T-helper 2 cell (primary cell): ENCODE measurements around the gene IPO5.
"Not testable (repeated sequence)": the region's sequence is repeated elsewhere in the genome, so short reads cannot be mapped to it uniquely, and the experiment has no call there.

Source experiments
- DNase-seq, 5 experiments: peaks; one replicate each; pipeline versions ENCODE4 v3.0.0 to v3.0.0-alpha.2; 2012 to 2022

Gene IPO5

DNA sequence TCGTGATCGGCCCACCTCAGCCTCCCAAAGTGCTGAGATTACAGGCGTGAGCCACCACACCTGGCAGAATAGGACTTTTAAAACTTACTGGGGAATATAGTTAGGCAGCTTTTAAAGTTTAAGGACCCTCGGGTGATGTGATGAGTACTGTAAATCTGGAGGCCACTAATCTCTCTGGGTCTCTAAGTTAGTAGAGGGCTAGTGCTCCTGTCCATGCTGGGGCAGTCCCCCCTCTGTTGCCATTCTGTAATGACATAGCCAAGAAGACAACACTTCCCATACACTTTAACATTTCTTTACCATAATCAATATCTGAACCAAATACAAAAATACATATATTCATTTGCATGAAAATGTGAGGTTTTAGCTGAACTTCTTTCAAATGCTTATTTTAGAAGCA lies 65.7 kb downstream of the IPO5 start:
- DNase-seq = no peak

DNA sequence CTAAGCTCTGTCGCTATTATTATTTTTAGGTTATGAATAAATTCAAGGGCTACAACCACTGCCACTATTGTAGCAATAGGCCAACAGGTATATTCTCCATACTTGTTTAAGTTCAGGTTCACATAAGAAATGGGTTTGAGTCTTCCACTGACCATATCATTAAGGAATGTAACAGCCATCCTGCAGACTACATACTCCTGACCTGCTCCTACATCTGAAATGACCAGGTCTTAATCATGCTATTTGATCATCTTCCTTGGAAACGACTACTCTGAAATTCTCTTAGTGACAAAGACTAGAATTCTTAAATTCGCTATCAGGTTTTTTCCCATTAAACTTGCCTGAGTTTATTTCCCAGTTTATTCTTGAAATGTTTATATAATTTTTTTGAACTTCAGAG lies 66.8 kb downstream of the IPO5 start:
- no peak for DNase-seq

DNA sequence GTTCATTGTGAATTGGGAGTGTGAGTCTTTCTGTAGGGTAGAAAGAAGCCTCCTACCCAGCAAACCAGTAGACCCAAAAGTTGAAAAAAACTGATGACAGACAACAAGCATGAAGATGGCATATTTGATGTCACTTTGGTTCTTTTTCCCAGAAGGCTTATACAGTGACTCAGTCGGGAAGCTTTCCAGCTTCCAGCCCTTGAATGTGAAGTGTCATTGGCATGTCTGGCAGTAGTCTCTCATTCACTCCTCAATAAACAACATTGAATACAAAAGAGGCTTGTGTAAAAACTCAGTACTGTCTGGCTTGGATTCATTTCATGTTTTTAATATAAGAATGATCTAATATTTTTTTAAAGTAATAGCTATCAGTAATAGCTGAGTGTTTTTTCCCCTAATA lies 68.7 kb downstream of the IPO5 start:
- no peak for DNase-seq

DNA sequence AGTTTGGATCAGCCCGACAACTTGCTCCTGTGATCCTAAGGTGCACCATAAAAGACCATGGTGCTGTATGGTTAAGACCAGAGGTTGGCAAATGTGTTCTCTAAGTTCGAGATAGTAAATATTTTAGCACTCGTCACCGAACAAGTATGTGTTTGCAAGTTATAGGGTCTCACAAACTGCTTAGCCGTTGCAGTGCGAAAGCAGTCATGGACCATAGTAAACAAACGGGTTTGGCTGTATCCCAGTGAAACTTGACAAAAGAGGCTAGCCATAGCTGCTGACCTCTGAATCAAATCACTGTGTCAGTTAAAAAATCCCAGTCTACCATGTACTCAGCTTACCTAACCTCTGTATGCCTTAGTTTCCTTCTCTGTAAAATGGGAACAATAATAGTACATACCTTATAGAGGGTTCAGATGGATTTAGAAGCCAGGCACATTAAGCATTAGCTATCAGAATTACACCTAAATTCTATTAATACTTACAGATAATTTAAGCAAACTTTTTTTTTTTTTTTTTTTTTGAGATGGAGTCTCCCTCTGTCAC lies 72.1 kb downstream of the IPO5 start:
- no peak for DNase-seq

DNA sequence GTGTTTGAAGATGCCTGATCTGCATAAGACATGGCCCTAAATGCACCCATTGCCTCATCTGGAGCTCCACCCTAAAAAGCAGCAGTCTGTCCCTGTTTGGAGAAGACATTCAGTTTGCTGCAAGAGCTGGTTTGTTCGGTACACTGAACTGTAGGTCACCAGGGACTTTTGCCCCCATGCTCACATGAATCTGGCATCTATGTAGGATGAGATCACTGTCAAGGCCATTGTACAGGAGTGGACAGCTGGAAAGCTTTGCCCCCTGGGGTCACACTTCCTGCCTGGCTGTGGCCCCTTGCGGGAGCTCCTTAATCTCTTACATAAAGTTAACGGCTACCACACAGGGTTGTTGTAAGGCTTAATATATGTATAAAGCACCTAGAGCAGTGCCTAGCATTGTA lies 73.0 kb downstream of the IPO5 start:
- no peak for DNase-seq

DNA sequence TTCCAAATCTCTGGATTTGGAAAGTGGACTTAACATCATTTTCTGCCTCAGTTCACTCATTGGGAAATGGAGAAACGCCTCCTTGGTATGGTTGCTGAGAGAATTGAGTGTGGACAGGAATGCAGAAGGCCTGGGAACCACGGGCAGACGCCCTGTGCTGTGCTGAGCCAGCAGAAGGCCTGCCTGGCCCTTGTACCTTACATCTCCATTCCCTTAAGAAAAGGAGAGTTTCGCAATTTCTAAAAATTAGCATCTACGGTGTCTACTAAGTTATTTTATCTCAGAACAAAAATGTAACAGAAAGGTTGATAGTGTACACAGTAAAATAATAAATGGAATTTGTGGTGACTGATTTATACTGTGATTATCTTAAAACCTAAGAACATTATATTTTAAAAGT lies 78.7 kb downstream of the IPO5 start:
- DNase-seq = no peak

DNA sequence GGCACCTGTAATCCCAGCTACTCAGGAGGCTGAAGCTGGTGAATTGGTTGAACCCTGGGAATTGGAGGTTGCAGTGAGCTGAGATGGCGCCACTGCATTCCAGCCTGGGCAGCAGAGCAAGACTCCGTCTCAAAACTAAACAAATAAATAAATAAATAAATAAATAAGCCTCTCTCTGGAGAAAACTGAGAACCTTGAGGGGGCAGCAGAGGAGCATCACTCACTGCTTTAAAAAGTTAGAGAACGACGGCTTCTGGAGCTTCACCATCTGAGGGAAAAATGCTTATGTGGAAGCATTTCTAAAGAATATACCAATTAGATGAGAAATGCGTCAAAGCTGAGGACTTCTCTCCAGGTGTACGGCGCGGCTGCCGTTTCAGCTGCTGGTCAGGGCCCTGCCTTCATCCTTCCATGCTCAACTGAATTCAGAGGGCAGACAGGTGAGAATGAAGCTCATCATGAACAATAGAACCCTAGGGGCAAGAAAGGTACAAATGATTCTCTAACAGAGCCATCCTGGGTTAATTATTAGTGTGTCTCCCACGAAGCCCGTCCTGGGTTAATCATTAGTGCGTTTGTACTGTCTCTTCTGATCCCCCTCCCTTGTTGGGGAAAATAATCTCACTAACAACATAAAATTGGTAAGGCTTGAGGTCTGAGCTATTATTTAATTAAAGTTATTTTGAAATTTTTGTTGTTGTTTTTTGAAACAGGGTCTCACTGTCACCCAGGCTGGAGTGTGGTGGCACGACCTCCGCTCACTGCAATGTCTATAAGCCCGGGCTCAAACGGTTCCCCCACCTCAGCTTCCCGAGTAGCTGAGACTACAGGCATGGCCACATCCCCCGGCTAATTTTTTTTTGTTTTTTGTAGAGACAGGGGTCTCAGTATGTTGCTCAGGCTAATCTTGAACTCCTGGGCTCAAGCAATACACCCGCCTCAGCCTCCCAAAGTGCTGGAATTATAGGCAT lies 80.1 kb downstream of the IPO5 start:
- DNase-seq = no peak

DNA sequence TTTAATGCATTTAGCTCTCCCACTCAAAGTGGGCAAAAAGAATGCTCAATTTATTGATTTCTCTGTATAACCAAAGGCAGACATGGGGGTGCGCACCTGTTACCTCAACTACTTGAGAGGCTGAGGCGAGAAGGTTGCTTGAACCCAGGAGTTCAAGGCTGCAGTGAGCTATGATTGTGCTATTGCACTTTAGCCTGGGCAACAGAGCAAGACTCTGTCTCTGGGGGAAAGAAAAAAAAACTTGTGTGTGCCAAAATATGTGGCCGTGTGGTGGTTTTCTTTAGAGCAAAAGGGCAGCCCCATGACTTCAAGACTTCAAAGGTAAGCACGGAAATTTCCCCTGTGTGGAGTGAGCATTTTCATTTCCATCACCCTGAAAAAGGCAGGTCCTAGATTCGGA lies 81.9 kb downstream of the IPO5 start:
- no peak for DNase-seq

DNA sequence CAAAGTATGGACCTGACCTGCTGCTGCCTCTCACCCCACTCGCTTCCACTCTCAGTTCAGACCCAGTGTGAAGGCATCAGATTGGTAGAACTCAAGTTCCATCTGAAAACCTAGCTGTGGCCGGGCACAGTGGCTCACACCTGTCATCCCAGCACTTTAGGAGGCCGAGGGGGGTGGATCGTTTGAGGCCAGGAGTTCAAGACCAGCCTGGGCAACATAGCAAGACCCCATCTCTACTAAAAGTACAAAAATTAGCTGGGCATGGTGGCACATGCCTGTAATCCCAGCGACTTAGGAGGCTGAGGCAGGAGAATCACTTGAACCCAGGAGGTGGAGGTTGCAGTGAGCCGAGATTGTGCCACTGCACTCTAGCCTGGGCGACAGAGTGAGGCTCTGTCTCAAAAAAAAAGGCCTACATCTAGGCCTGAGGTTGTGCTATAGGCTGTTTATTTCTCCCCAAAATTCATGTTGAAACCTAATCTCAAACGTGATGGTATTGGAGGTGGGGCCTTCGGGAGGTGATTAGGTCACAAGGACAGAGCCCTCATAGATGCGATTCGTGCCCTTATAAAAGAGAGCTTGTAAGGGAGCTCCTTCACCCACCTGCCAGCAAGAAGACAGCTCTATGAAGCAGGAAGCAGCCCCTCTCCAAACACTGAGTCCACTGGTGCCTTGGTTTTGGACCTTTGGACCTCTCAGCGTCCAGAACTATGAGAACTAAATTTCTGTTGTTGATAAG lies 83.3 kb downstream of the IPO5 start:
- not testable (repeated sequence) for DNase-seq

DNA sequence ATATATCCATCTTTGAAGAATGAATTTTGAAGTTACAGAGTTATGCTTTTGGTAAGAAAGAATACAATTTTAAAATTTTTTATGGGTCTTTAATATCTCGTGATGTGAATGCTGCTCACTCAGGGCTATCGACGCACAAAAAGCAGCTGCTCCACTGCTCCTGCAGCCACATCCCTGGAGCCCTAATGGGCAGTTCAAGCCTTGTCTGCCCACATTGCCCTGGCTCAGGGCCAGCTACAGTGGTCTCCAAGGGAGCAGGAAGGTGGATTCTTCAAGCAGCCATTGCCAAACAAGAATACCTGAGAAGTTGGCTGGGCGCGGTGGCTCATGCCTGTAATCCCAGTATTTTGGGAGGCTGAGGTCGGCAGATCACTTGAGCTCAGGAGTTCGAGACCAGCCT lies 85.8 kb downstream of the IPO5 start:
- no peak for DNase-seq

DNA sequence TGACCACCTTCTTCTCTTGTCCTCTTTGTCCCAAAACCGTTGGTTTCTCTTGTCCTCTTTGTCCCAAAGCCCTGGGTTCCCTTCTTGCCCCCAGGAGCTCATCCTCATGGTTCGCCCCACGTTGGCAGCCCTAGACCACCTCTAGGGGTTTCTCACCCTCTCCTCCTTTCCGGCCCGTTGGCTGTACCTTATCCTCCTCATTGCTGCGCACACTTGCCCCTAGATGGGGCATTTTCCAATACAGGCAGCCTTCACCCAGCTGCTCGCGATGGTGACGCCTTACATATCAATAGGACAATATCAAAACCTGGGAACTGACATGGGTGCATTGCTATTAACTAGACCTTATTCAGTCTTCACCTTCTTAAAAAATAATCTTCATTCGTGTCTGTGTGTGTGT lies 86.5 kb downstream of the IPO5 start:
- DNase-seq = no peak

DNA sequence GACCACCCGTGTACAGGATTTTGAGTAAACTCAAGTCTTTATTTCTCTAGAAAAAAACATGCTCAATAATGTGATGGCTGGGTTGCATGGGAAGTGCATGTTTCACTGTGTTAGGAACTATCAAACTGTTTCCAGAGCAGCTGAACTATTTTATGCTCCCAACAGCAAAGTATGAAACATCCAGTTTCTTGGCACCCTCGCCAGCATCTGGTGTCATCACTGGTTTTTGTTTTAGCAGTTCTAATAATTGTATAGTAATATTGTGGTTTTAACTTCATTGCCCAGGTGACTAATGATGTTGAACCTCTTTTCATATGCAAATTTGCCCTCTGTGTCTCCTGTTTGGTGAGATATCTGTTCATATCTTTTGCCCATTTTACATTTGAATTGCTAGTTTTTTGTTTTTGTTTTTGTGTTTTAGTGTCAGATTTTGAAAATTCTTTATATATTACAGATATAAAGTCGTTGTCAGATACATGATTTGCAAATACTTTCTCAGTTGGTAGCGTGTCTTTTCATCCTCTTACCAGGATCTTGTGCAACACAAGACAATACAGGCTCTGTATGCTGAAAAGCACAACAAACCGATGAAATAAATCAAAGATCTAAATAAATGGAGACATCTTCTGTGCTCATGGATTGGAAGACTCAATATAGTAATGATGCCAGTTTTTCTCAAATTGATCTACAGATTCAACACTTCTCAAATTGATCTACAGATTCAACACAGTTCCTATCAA lies 87.8 kb downstream of the IPO5 start:
- no peak for DNase-seq

DNA sequence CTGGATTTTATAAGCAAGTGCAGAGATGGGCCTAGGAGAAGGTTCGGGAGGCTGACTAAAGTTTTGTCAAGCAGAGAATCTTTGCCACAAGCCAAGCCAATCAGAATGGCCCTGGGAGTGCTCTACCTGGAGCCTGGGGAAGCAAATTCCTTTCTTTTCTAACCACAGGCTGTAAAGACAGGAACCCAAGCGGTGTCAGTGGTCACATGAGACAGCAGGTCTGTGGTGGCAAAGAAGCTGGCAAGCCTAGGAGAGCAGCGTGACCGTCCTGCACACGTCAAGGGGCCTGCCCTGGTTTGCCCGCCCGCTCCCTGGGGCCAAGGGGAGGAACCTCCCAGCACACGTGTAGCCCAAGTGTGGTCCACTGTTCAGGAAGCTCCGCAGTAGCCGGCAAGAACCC lies 90.8 kb downstream of the IPO5 start:
- DNase-seq = no peak

DNA sequence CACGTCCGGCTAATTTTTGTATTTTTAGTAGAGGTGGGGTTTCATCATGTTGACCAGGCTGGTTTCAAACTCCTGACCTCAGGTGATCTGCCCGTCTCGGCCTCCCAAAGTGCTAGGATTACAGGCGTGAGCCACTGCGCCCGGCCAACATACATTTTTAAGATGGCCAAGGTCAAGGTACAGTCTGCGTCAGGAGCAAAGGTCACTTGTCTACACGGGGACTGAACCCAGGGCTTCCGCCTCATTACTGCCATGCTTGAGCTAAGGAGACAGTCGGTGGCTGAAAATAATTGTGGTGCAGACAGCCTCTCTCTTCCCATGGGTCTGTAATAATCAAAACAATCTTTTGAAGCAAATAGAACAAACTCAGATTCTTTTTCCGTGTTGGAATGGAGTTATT lies 94.3 kb downstream of the IPO5 start:
- DNase-seq = not testable (repeated sequence)

DNA sequence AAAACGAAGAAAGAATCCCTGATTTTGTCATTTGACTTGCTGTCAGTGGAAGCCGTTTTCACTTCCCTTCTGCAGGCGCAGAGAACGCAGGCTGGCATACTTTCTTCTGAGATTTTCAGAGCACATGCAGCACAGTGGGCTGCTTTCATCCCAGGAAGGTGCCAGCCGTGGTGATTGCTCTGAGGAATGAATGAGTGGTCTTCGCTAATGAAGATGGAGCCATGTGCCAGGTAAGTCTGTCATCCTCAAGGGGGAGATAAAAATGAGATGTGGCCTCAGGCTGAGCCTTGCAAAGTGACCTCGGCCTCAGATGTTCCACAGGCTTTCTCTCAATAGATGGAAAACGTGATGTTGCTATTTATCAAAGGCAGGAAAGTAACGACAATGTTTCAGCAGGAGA lies 94.8 kb downstream of the IPO5 start:
- no peak for DNase-seq

DNA sequence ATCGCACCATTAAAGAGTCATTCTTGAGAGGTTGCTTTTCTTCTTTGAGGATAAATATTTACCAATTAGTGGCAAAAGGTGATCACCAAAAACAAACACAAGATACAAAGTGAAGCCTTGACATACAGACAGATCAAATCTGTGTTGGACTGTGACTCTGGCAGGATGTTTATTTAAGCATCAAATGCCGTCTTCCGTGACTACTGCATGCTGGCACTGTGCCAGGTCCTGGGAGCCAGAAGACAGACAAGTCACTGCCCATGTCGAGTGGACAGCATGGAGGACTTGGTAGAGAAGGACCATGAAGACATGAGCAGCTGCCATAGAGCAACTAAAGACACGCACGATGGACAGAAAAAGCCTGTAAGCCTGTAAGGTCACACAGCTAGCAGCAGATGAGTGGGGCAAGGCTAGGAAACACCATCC lies 96.6 kb downstream of the IPO5 start:
- DNase-seq = no peak

DNA sequence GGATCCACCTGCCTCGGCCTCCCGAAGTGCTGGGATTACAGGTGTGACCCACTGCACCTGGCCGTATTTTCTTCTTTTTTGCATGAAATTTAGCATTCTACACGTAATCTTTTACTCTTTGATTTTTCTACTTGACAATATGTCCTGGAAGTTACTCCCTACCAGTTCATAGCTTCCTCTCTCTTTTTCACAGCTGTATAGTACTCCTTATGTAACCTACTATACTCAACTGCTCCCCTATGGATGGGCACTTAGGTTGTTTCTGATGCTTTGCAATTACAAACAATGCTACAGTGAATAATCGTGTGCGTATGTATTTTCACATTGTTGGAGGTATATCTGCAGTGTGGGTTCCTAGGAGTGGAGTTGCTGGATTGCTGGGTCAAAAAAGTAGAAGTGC lies 98.9 kb downstream of the IPO5 start:
- no peak for DNase-seq

DNA sequence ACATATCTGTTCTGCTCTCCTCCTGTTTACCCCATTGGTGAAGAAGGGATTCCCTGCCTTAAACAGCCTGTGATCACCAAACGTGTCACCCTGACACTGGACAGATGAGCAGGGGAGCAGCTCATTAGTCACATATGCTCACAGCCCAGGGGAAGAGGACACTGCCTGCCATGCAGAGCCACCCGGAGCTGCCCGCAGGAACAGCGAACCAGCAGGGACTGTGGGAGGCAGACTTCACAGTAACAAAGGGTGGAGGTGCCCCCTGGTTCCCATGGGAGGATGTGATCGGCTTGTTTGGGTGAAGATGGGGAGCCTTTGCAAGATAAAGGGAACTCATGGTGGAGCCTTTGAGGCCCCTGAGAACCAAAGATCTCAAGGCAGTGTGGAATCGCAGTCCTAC lies 100.8 kb downstream of the IPO5 start:
- DNase-seq = no peak

DNA sequence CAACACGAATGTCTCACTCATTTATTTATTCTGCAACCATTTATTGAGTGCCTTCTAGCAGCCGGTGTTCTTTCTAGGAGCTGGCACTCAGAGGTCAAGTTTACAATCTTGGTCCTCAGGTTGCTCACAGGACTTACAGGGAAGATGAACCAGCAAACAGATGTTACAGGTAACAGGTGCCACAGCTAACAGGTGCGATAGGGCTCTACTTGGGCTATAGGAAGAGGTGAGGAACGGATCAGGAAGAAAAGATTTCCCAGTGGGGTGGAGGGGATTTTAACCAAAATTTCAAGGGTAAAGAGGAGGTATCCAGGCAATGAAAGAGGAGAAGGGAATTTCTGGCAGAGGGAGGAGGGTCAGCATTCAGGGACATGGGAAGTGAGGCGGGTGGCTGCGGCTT lies 102.1 kb downstream of the IPO5 start:
- DNase-seq = no peak

DNA sequence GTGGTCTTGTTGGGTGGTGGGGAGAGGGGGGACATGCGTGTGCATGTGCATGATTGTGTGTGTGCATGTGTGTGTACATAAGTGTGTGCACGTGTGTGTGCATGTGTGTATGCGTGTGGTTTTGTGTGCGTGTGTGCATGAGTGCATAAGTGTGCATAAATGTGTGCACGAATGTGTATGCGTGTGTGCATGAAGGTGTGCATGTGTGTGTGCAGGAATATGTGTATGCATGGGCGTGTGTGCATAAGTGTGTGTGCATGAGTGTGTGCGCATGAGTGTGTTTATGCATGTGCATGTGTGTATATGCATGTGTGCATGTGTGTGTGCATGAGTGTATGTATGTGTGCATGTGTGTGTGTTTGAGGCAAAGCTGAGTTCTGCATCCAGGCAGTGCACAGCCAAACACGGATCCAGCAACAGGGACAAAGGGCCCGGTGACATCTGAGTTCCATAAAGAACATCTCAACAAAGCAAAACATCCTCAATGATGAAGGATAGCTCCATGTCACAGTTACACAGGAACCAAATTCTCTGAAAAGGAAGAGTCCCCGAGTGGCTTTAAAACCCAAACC lies 103.5 kb downstream of the IPO5 start:
- no peak for DNase-seq

DNA sequence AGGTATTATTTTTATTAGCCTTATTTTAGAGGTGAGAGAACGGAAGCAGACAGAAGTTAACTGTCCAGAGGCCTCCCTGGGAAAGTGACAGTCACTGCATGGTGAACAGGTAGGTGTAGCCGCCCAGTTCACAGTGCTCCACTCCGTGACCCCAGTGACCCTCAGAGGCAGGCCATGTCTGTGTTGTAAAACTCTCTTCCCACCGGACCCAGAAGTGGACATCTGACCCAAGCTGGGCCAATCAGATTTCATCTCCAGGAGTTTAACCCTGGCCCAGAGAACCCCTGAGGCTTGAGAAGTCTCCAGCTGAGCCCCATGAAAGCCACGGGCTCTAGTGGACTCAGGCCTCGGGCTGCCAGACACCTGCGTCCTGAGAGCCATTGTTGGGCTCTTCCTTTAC lies 105.8 kb downstream of the IPO5 start:
- no peak for DNase-seq

DNA sequence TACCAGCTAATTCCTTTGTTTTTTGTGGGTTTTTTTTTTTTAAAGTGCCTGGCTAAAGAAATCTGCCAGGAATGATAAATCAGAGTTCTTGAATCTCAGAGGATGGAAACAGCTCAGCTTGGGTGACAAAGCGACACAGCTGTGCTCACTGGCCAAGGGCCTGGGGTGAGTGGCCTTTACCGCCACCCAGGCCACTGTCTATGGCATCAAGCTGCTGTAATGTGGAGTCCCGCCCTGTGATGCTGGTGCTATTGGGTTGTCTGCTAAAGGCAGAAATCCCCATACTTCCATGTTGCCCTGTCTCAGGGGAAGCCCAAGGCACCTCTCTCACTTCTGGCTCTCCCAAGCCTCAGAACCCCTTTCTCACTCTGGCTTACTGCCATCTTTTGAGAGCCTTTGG lies 106.8 kb downstream of the IPO5 start:
- DNase-seq = no peak

DNA sequence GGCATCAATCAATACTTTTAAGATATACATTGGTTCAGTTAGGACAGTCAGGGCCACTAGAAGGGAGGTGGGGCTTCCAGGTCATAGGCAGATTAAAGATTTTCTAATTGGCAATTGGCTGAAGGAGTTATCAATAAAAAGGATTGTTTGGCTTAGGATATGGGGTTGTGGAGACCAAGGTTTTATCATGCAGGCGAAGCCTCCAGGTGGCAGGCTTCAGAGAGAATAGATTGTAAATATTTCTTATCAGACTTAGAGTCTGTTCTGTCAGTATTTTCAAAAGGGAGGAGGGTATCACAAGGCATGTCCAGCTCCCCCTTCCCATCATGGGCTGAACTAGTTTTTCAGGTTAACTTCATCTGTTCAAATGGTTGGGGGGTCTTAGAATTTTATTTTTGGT lies 112.0 kb downstream of the IPO5 start:
- no peak for DNase-seq
